ENCODE data around the gene C6orf136. TPM values are rescaled to one million over a fixed set of nuclear protein-coding genes. Genes with fewer than 3 reads are reported as not detected.

C6orf136 gene
- total and polyA plus RNA-seq, 9 of the 15 experiments (the other 6 are each of a cell fraction or from before 2014, with no cell fraction given), result 14.1 to 63.1 (median 18.4) TPM

GRCh38 chr6:30687659-30688431 lies 40.9 kb downstream of the C6orf136 start (continued):
- no peak for TF ChIP-seq E2F8 (IDR thresholded peaks at IDR 0.05; ENCODE audit: low read depth, partially characterized antibody)
- TF ChIP-seq NR2C2 (CRISPR knock-in tag; IDR thresholded peaks at IDR 0.05), result no peak
- TF ChIP-seq NR2C2 (tag; IDR thresholded peaks at IDR 0.05), result 0 out of 2 replicates have a peak, but pooled peaks have one; percentile 10
- TF ChIP-seq NR0B1 (IDR thresholded peaks at IDR 0.05; ENCODE audit: partially characterized antibody), result no peak
- TF ChIP-seq ELF2 (CRISPR knock-in tag; IDR thresholded peaks at IDR 0.05), result no peak
- TF ChIP-seq CHD7 (IDR thresholded peaks at IDR 0.05; ENCODE audit: low read depth, low read length), result no peak
- TF ChIP-seq ZNF431 (CRISPR knock-in tag; IDR thresholded peaks at IDR 0.05), result 0 out of 2 replicates have a peak, but pooled peaks have one; percentile 29
- no peak for TF ChIP-seq ZNF165 (CRISPR knock-in tag; IDR thresholded peaks at IDR 0.05; ENCODE audit: borderline replicate concordance)
- no peak for TF ChIP-seq VEZF1 (CRISPR knock-in tag; IDR thresholded peaks at IDR 0.05)

Data from K562 (cell line).